Stromal cell of bone marrow (primary cell): Measurements from ENCODE around the gene CLASP1.
"Not testable (repeated sequence)": the region's sequence is repeated elsewhere in the genome, so short reads cannot be mapped to it uniquely, and the experiment has no call there.

Experiments
- DNase-seq: peaks from one replicate; pipeline ENCODE4 v3.0.0-alpha.2; 2012; ENCODE audit warnings: low read depth

The CLASP1 gene

GRCh38 chr2:121348128-121348740 lies 301.0 kb downstream of the CLASP1 start:
- DNase-seq: no peak

- DNase-seq: no peak
These were observed 302.4 kb downstream of the CLASP1 start for GRCh38 chr2:121346859-121347258.

- DNase-seq: no peak
These were observed 302.9 kb downstream of the CLASP1 start for GRCh38 chr2:121346407-121346806.

GRCh38 chr2:121345887-121346286 lies 303.4 kb downstream of the CLASP1 start:
- DNase-seq: no peak

- DNase-seq: no peak
These were observed 304.2 kb downstream of the CLASP1 start for GRCh38 chr2:121345101-121345500.

- DNase-seq: not testable (repeated sequence)
These were observed 305.3 kb downstream of the CLASP1 start for GRCh38 chr2:121343828-121344399.

GRCh38 chr2:121343191-121343590 lies 306.1 kb downstream of the CLASP1 start:
- DNase-seq: no peak

GRCh38 chr2:121342751-121343150 lies 306.5 kb downstream of the CLASP1 start:
- DNase-seq: no peak

- DNase-seq: no peak
These were observed 308.3 kb downstream of the CLASP1 start for GRCh38 chr2:121340926-121341325.

GRCh38 chr2:121338281-121338680 lies 311.0 kb downstream of the CLASP1 start:
- no peak for DNase-seq

GRCh38 chr2:121336528-121337294 lies 312.6 kb downstream of the CLASP1 start:
- DNase-seq: no peak

GRCh38 chr2:121335294-121336290 lies 313.7 kb downstream of the CLASP1 start:
- no peak for DNase-seq

- no peak for DNase-seq
These were observed 314.5 kb downstream of the CLASP1 start for GRCh38 chr2:121334581-121335293.

- no peak for DNase-seq
These were observed 315.3 kb downstream of the CLASP1 start for GRCh38 chr2:121333834-121334558.

GRCh38 chr2:121333231-121333630 lies 316.0 kb downstream of the CLASP1 start:
- DNase-seq: no peak

GRCh38 chr2:121331324-121331723 lies 317.9 kb downstream of the CLASP1 start:
- DNase-seq: not testable (repeated sequence)

- no peak for DNase-seq
These were observed 318.3 kb downstream of the CLASP1 start for GRCh38 chr2:121330921-121331320.

- DNase-seq: no peak
These were observed 319.5 kb downstream of the CLASP1 start for GRCh38 chr2:121329786-121330185.

- no peak for DNase-seq
These were observed 322.6 kb downstream of the CLASP1 start for GRCh38 chr2:121326628-121327027.

GRCh38 chr2:121324601-121325000 lies 324.7 kb downstream of the CLASP1 start:
- DNase-seq: no peak

- no peak for DNase-seq
These were observed 327.8 kb downstream of the CLASP1 start for GRCh38 chr2:121321476-121321875.
